H1 (cell line): ENCODE measurements around the gene MAPK9. TPM values are rescaled to one million over a fixed set of nuclear protein-coding genes. Genes with fewer than 3 reads are reported as not detected.

Experiments
- CTCF ChIA-PET: fragments of 300-600 bp; sonication (Branson Sonifier 250); formaldehyde crosslinking; loops from one replicate; lab custom pipeline; 2021; ENCODE audit not compliant: partially characterized antibody; lab: Charles Lee
- POLR2A ChIA-PET: fragments of 300-600 bp; sonication (Branson Sonifier 250); formaldehyde crosslinking; loops from one replicate; lab custom pipeline; 2021; ENCODE audit warnings: inconsistent platforms; ENCODE audit not compliant: partially characterized antibody; lab: Charles Lee
- DNase-seq, 2 experiments: peaks; one replicate each; pipeline versions ENCODE4 v3.0.0 to v3.0.0-alpha.2; 2010 to 2022; ENCODE audit warnings: low spot score in 2 of 2, low read depth in 1 of 2, mixed read lengths in 1 of 2
- FAIRE-seq: peaks from 2 replicates; lab custom pipeline; 2011; peaks lifted over from hg19 to GRCh38; lab: Jason Lieb, UNC
- H2AFZ ChIP-seq: 2 replicates; pipeline ENCODE4 v1.8.1; 2012; ENCODE audit warnings: low read length, inconsistent platforms
- H2AK5ac ChIP-seq: 2 replicates; pipeline ENCODE4 v1.6.1; 2013; ENCODE audit warnings: low read depth, low read length
- H2BK120ac ChIP-seq: replicated peaks from 2 replicates; pipeline ENCODE3; 2013; ENCODE audit warnings: low read depth, low read length, inconsistent platforms
- H2BK12ac ChIP-seq: 2 replicates; pipeline ENCODE4 v1.6.1; 2013; ENCODE audit warnings: low read depth, low read length
- H2BK15ac ChIP-seq: 2 replicates; pipeline ENCODE4 v1.6.1; 2013; ENCODE audit warnings: low read length
- H2BK20ac ChIP-seq: 2 replicates; pipeline ENCODE4 v1.6.1; 2013; ENCODE audit warnings: low read length
- H2BK5ac ChIP-seq: 2 replicates; pipeline ENCODE4 v1.6.1; 2013; ENCODE audit warnings: low read depth, low read length
- H3K14ac ChIP-seq: 2 replicates; pipeline ENCODE4 v1.6.1; 2013; ENCODE audit warnings: inconsistent platforms; ENCODE audit not compliant: insufficient read length
- H3K18ac ChIP-seq: 2 replicates; pipeline ENCODE4 v1.6.1; 2013; ENCODE audit warnings: low read length; ENCODE audit errors: extremely low read depth
- H3K23ac ChIP-seq: 2 replicates; pipeline ENCODE4 v1.6.1; 2013; ENCODE audit warnings: inconsistent platforms; ENCODE audit not compliant: insufficient read length
- H3K23me2 ChIP-seq: 2 replicates; pipeline ENCODE4 v1.6.1; 2013; ENCODE audit warnings: low read depth, low read length
- H3K27ac ChIP-seq: 2 replicates; pipeline ENCODE4 v1.6.1; 2011; ENCODE audit warnings: low read depth, low read length, inconsistent platforms
- H3K27me3 ChIP-seq, 4 experiments: replicated peaks in 1 of 4; 1 replicate in 1 of 4; 2 replicates in 3 of 4; pipeline versions ENCODE4 v1.6.1 to v1.8.1; 2011 to 2013; ENCODE audit warnings: low read length in 3 of 4, mild to moderate bottlenecking in 3 of 4, inconsistent platforms in 2 of 4, mixed read lengths in 2 of 4, moderate library complexity in 1 of 4; ENCODE audit not compliant: control insufficient read depth in 3 of 4, insufficient read depth in 3 of 4; ENCODE audit errors: extremely low read depth in 1 of 4
- H3K36me3 ChIP-seq, 4 experiments: 2 replicates each; pipeline versions ENCODE4 v1.6.1 to v1.8.1; 2011 to 2013; ENCODE audit warnings: mild to moderate bottlenecking in 4 of 4, low read length in 3 of 4, moderate library complexity in 2 of 4, control low read depth in 1 of 4, inconsistent platforms in 1 of 4; ENCODE audit not compliant: insufficient read depth in 4 of 4, control insufficient read depth in 2 of 4
- H3K4ac ChIP-seq: replicated peaks from 2 replicates; pipeline ENCODE3; 2013; ENCODE audit warnings: low read length, low read depth, mixed read lengths, inconsistent platforms; ENCODE audit not compliant: insufficient read length
- H3K4me1 ChIP-seq, 4 experiments: replicated peaks in 1 of 4; 1 replicate in 1 of 4; 2 replicates in 3 of 4; pipeline versions ENCODE4 v1.6.1 to v1.8.1; 2011 to 2013; ENCODE audit warnings: low read length in 3 of 4, inconsistent platforms in 2 of 4, mixed read lengths in 1 of 4; ENCODE audit not compliant: insufficient read depth in 4 of 4, control insufficient read depth in 3 of 4
- H3K4me2 ChIP-seq, 2 experiments: 2 replicates each; pipeline versions ENCODE4 v1.6.1 to v1.8.1; 2011 to 2013; ENCODE audit warnings: low read depth in 2 of 2, low read length in 2 of 2, control low read depth in 1 of 2, inconsistent platforms in 1 of 2, mild to moderate bottlenecking in 1 of 2; ENCODE audit not compliant: insufficient read depth in 1 of 2
- H3K4me3 ChIP-seq, 4 experiments: fragments of 200-600, 300-600 bp in 1 of 4; sonication (generic), shearing (Covaris generic), sonication (Bioruptor Twin) in 1 of 4; 2 replicates each; pipeline versions ENCODE4 v1.5.1 to v1.8.1; 2011 to 2016; ENCODE audit warnings: low read length in 4 of 4, low read depth in 3 of 4, control low read depth in 2 of 4, inconsistent platforms in 2 of 4, mild to moderate bottlenecking in 2 of 4, mixed read lengths in 1 of 4, moderate library complexity in 1 of 4; ENCODE audit not compliant: insufficient read depth in 2 of 4; ENCODE audit errors: extremely low read depth in 1 of 4
- H3K56ac ChIP-seq: replicated peaks from 2 replicates; pipeline ENCODE3; 2013; ENCODE audit warnings: low read depth, mild to moderate bottlenecking, mixed read lengths, low read length, inconsistent platforms; ENCODE audit not compliant: insufficient read length
- H3K79me1 ChIP-seq: 2 replicates; pipeline ENCODE4 v1.6.1; 2013; ENCODE audit warnings: low read depth, low read length, control low read depth
- H3K79me2 ChIP-seq, 2 experiments: 2 replicates each; pipeline versions ENCODE4 v1.6.1 to v1.8.1; 2012 to 2013; ENCODE audit warnings: low read length in 2 of 2, mild to moderate bottlenecking in 2 of 2, inconsistent platforms in 1 of 2; ENCODE audit not compliant: insufficient read depth in 2 of 2, control insufficient read depth in 1 of 2
- H3K9ac ChIP-seq, 4 experiments: replicated peaks in 1 of 4; 1 replicate in 1 of 4; 2 replicates in 3 of 4; pipeline versions ENCODE4 v1.6.1 to v1.8.1; 2011 to 2013; ENCODE audit warnings: low read depth in 3 of 4, low read length in 3 of 4, control low read depth in 2 of 4, mild to moderate bottlenecking in 2 of 4, moderate library complexity in 2 of 4, inconsistent platforms in 1 of 4; ENCODE audit errors: extremely low read depth in 1 of 4
- H3K9me3 ChIP-seq, 2 experiments: 2 replicates each; pipeline versions ENCODE4 v1.6.1 to v1.8.1; 2012 to 2013; ENCODE audit warnings: mild to moderate bottlenecking in 2 of 2, moderate library complexity in 2 of 2, control low read depth in 1 of 2, inconsistent platforms in 1 of 2, low read depth in 1 of 2, low read length in 1 of 2, mixed read lengths in 1 of 2; ENCODE audit not compliant: insufficient read depth in 2 of 2
- H4K20me1 ChIP-seq, 2 experiments: replicated peaks in 1 of 2; 2 replicates each; pipeline versions ENCODE3 to v1.8.1; 2011 to 2013; ENCODE audit warnings: inconsistent platforms in 2 of 2, low read length in 2 of 2, mild to moderate bottlenecking in 1 of 2; ENCODE audit not compliant: insufficient read depth in 2 of 2, control insufficient read depth in 1 of 2
- H4K5ac ChIP-seq: 2 replicates; pipeline ENCODE4 v1.6.1; 2013; ENCODE audit warnings: low read length, low read depth, mixed read lengths, inconsistent platforms; ENCODE audit not compliant: insufficient read length
- H4K8ac ChIP-seq: 2 replicates; pipeline ENCODE4 v1.8.0; 2013; ENCODE audit warnings: mild to moderate bottlenecking, moderate library complexity, low read length, inconsistent platforms; ENCODE audit not compliant: insufficient read depth; ENCODE audit errors: extremely low read depth
- H4K91ac ChIP-seq: replicated peaks from 2 replicates; pipeline ENCODE3; 2013; ENCODE audit warnings: low read length, mixed read lengths, inconsistent platforms; ENCODE audit not compliant: insufficient read length
- CBX5 ChIP-seq: fragments of 300-800, 300-1000 bp; sonication (generic); IDR thresholded peaks from 2 replicates; pipeline ENCODE4 v1.7.1; 2016; ENCODE audit warnings: antibody characterized with exemption, low read length, low read depth
- CTCF ChIP-seq, 3 experiments: IDR thresholded peaks; 1 replicate in 2 of 3; 2 replicates in 1 of 3; pipeline versions ENCODE4 v1.5.1 to v1.6.1; 2011; ENCODE audit warnings: low read length in 3 of 3, mild to moderate bottlenecking in 3 of 3, inconsistent platforms in 2 of 3, low read depth in 1 of 3, moderate library complexity in 1 of 3; ENCODE audit not compliant: insufficient read depth in 1 of 3; ENCODE audit errors: control extremely low read depth in 1 of 3
- SIN3A ChIP-seq, 2 experiments: IDR thresholded peaks in 1 of 2; conservative IDR thresholded peaks in 1 of 2; 2 replicates each; pipeline ENCODE4 v1.6.1; 2011 to 2012; ENCODE audit warnings: low read length in 2 of 2, improper control_type of control experiment in 1 of 2, low read depth in 1 of 2, mild to moderate bottlenecking in 1 of 2
- SUZ12 ChIP-seq: fragments of 200-600 bp; sonication (generic); IDR thresholded peaks from 2 replicates; pipeline ENCODE4 v1.6.1; 2012; ENCODE audit warnings: mild to moderate bottlenecking, inconsistent platforms, low read length, moderate library complexity, mixed read lengths
- TCF12 ChIP-seq: IDR thresholded peaks from 2 replicates; pipeline ENCODE4 v1.6.1; 2011; ENCODE audit warnings: low read depth, mild to moderate bottlenecking, low read length
- USF2 ChIP-seq: IDR thresholded peaks from 2 replicates; pipeline ENCODE4 v1.6.1; 2011; ENCODE audit warnings: low read length, improper control_type of control experiment
- WGBS, 2 experiments: shearing (Covaris generic) in 1 of 2; methylation state at CpG; one replicate each; pipeline versions ENCODE4 v1.1.6 to v1.1.7; 2013 to 2015; ENCODE audit warnings: low lambda C conversion rate in 2 of 2, mixed read lengths in 2 of 2, inconsistent platforms in 1 of 2, low coverage in 1 of 2, missing lambda C conversion rate in 1 of 2; ENCODE audit not compliant: insufficient replicate concordance in 2 of 2, insufficient coverage in 1 of 2, insufficient read length in 1 of 2; ENCODE audit errors: extremely low coverage in 1 of 2, missing lambda C conversion rate in 1 of 2; 5-methylcytosine and 5-hydroxymethylcytosine counted together
- polyA plus RNA-seq, 7 experiments: library from polyadenylated mRNA; depleted of rRNA in 3 of 7; stranded (reverse) in 5 of 7; unstranded in 2 of 7; fragments of >200 nt in 5 of 7; fragments of 200-250 nt in 2 of 7; gene quantifications; 1 replicate in 5 of 7; 2 replicates in 1 of 7; 4 replicates in 1 of 7; pipeline versions ENCODE4 v1.2.1 to v1.2.3, GENCODE V29; 2011 to 2013; ENCODE audit warnings: missing spikeins in 2 of 7, mixed read lengths in 2 of 7
- total RNA-seq: library from RNA; stranded (reverse); fragmentation: NEBNext Ultra II Directional; extraction: Animal tissue kit (Norgen Biotek cat#: 25700); gene quantifications from 2 replicates; pipeline ENCODE4 v1.2.1, GENCODE V29; 2021

MAPK9 gene
- total and polyA plus RNA-seq, 2 of the 8 experiments (the other 6 are each of a cell fraction or from before 2014, with no cell fraction given) = 22.3 to 43.7 TPM

GRCh38 chr5:180201051-180201987, 90.6 kb downstream of the MAPK9 start:
- Histone ChIP-seq H3K27me3 (no peaks in the 10 kb centered on the region), H4K20me1 (no peaks in the 10 kb centered on the region), H2BK12ac (no peak overlapping the region), H3K4ac (no peak overlapping the region), H4K91ac (no peak overlapping the region), H2AFZ (no peak overlapping the region), H3K23me2 (no peaks in the 10 kb centered on the region; the same call in 1 of the 2 replicates), H3K4me3 (no peak overlapping the region), H3K23ac (no peak overlapping the region), H3K9me3 (no peaks in the 10 kb centered on the region), H3K9ac (no peak overlapping the region), H2AK5ac (no peak overlapping the region), H4K5ac (no peak overlapping the region), H3K56ac (no peak overlapping the region), H3K79me1 (no peaks in the 10 kb centered on the region), H2BK20ac (no peak overlapping the region), H3K18ac (no peak overlapping the region), H3K4me2 (no peak overlapping the region), H2BK120ac (no peak overlapping the region), H3K4me1 (no peaks in the 10 kb centered on the region), H2BK15ac (no peak overlapping the region), H4K8ac (no peak overlapping the region), H3K79me2 (no peaks in the 10 kb centered on the region), H3K36me3 (no peaks in the 10 kb centered on the region), H2BK5ac (no peak overlapping the region), H3K27ac (no peak overlapping the region), H3K14ac (no peak overlapping the region)
- peak; percentile 29 to 88 for DNase-seq
- FAIRE-seq = peak; percentile 85
- 71% methylated on average over 23 of the region's 23 CpGs; no CpG with 5 or more reads in 1 of the 2 experiments for WGBS, 2 experiments
- POLR2A ChIA-PET = interaction anchor here (0.7 kb wide), 1 partner anchor 283 kb away, joined by 3 read pairs; no protein-coding TSS in a partner anchor
- CTCF ChIA-PET = interaction anchor here (0.6 to 8.9 kb wide), 26 partner anchors 9 to 405 kb away, joined by 3 to 61 read pairs (median 4); partner anchors contain the start of gene RASGEF1C
- peak; percentile 54 to 87 (median 84) for TF ChIP-seq CTCF (IDR thresholded peaks at IDR 0.05; ENCODE audit: control extremely low read depth in 1 of 3, insufficient read depth in 1 of 3, low read depth in 1 of 3, low read length in 3 of 3)
- TF ChIP-seq TCF12 = peak; percentile 38; the same call in 1 of the 2 replicates
- TF ChIP-seq SIN3A (conservative IDR thresholded peaks at IDR 0.05 in 1 of 2, IDR thresholded peaks at IDR 0.05 in 1 of 2; ENCODE audit: low read depth in 1 of 2, low read length in 2 of 2) = 0 out of 4 replicates have a peak, but pooled peaks of 1 of the 2 experiments have one; percentile 32
- TF ChIP-seq CBX5 = no peak
- TF ChIP-seq SUZ12 = no peak
- TF ChIP-seq USF2 = no peak
